ENCODE results near the gene SPSB1.

DNA sequence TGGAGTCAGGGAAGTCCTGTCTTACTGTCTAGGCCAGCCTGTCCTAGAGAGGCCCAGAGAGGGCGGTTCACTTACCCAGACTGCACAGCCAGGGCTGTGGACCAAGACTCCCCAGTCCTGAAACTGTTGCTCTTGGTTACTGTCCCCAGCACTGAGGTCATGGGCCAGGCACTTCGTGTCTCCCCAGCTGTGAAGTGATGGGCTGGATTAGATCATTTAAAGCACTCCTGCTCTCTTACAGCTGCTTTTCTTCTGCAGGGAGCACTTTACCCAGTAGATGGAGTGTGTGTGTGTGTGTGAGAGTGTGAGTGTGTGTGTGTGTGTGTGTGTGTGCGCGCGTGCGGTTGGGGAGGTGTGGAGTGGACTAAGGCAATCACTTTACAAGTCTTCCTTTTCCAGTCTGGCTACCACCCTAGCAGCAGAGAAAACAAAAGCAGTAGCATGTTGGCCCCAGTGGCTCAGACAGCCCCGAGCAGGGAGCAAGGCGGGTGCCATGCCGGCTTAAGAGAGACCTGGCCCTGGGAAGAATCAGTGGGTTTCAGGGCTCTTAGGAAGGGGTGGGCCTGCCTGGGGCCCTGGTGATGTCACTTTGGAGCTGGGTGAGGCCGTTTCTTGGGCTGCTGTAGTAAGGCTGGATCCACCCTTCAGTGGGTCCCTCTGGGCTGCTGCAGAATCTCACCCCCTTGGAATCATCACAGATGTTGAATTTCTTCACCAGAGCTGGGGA, 2.4 kb downstream of the SPSB1 start:
- TF ChIP-seq, protein P1, sequence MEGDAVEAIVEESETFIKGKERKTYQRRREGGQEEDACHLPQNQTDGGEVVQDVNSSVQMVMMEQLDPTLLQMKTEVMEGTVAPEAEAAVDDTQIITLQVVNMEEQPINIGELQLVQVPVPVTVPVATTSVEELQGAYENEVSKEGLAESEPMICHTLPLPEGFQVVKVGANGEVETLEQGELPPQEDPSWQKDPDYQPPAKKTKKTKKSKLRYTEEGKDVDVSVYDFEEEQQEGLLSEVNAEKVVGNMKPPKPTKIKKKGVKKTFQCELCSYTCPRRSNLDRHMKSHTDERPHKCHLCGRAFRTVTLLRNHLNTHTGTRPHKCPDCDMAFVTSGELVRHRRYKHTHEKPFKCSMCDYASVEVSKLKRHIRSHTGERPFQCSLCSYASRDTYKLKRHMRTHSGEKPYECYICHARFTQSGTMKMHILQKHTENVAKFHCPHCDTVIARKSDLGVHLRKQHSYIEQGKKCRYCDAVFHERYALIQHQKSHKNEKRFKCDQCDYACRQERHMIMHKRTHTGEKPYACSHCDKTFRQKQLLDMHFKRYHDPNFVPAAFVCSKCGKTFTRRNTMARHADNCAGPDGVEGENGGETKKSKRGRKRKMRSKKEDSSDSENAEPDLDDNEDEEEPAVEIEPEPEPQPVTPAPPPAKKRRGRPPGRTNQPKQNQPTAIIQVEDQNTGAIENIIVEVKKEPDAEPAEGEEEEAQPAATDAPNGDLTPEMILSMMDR (IDR thresholded peaks at IDR 0.05), result peak in 3 of 6 experiments; percentile 21 to 50 (median 45)
- peak in 1 of 2 donors; percentile 14 for TF ChIP-seq POLR2A (IDR thresholded peaks at IDR 0.05)

Data from Peyer's patch (tissue), 4 donors.